ENCODE measurements around the gene PRIMPOL.

PRIMPOL gene

DNA sequence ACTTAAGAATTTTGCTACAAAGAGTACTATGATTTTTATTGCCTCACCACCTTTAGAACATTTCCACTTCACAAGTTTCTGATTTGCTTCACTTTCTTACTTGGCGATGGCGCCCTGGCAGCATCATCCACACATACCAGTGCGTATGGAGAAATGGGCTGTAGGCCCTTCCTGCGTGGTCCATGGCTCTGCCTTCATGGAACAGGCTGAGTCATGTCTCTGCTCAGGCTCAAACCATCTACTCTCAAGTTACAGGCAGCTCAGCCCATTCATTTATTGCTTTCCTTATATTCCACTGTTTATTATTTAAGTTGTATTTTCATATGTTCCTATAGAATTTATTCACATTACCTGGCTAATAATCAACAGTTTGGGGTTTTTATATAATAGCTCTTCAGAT is 21.4 kb upstream of the PRIMPOL start:
- Histone ChIP-seq H3K9me2 (replicated peaks; ENCODE audit: control insufficient read depth, low read length) (no peaks in the 10 kb centered on the region), H3K27me3 (ENCODE audit: control insufficient read depth, low read length) (no peaks in the 10 kb centered on the region)

DNA sequence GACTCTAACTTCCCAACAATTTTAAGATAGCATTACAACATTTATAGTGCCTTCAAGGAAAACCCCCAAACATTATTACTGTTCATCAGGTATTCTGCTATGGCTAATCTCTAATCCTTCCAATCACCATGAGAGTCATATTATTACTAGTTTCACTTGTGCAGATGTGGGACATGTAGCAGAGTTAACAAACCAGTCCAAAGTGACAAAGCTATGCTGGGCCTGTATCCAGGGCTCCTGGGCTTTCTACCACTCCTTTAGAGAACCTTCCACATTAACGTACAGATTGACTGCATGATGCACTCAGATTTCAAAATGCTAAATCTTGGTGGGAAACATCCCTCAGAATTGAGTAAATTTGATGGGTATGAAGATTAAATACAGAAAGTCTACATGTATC is 16.7 kb upstream of the PRIMPOL start:
- Histone ChIP-seq H4K20me1 (ENCODE audit: control insufficient read depth, insufficient read depth, low read depth, low read length) (no peaks in the 10 kb centered on the region), H3K79me2 (ENCODE audit: control insufficient read depth, low read length) (peaks cover 4% of the 10 kb centered on the region; the same call in 1 of the 2 replicates), H3K27me3 (ENCODE audit: control insufficient read depth, low read length) (no peaks in the 10 kb centered on the region), H3K9me2 (replicated peaks; ENCODE audit: control insufficient read depth, low read length) (no peaks in the 10 kb centered on the region), H3K4me1 (ENCODE audit: control insufficient read depth, low read length) (no peaks in the 10 kb centered on the region), H3K27ac (ENCODE audit: low read depth, low read length) (no peak overlapping the region), H3K36me3 (ENCODE audit: control insufficient read depth, low read length) (peaks cover 85% of the 10 kb centered on the region), H3K4me3 (ENCODE audit: low read length) (no peak overlapping the region), H3K4me2 (ENCODE audit: low read length) (no peak overlapping the region), H3K9me3 (ENCODE audit: control insufficient read depth, insufficient read depth, low read length) (no peaks in the 10 kb centered on the region), H3F3A (ENCODE audit: control insufficient read depth, insufficient read depth) (peaks cover 4% of the 10 kb centered on the region; the same call in 1 of the 2 replicates)
- no peak for TF ChIP-seq EZH2phosphoT487 (IDR thresholded peaks at IDR 0.05; ENCODE audit: borderline replicate concordance, low read length)
- TF ChIP-seq, protein P1, sequence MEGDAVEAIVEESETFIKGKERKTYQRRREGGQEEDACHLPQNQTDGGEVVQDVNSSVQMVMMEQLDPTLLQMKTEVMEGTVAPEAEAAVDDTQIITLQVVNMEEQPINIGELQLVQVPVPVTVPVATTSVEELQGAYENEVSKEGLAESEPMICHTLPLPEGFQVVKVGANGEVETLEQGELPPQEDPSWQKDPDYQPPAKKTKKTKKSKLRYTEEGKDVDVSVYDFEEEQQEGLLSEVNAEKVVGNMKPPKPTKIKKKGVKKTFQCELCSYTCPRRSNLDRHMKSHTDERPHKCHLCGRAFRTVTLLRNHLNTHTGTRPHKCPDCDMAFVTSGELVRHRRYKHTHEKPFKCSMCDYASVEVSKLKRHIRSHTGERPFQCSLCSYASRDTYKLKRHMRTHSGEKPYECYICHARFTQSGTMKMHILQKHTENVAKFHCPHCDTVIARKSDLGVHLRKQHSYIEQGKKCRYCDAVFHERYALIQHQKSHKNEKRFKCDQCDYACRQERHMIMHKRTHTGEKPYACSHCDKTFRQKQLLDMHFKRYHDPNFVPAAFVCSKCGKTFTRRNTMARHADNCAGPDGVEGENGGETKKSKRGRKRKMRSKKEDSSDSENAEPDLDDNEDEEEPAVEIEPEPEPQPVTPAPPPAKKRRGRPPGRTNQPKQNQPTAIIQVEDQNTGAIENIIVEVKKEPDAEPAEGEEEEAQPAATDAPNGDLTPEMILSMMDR (IDR thresholded peaks at IDR 0.05; ENCODE audit: low read depth, low read length, poor library complexity, severe bottlenecking): no peak

More for the DNA sequence above, 21.4 kb upstream of the PRIMPOL start:
- no peaks in the 10 kb centered on the region for H4K20me1 ChIP-seq (ENCODE audit: control insufficient read depth, insufficient read depth, low read depth, low read length)
- H3K4me2 ChIP-seq (ENCODE audit: low read length): no peak overlapping the region
- H3K4me3 ChIP-seq (ENCODE audit: low read length): no peak overlapping the region
- peaks cover 45% of the 10 kb centered on the region for H3K36me3 ChIP-seq (ENCODE audit: control insufficient read depth, low read length)
- H3F3A ChIP-seq (ENCODE audit: control insufficient read depth, insufficient read depth): peaks cover 4% of the 10 kb centered on the region; the same call in 1 of the 2 replicates
- no peaks in the 10 kb centered on the region for H3K4me1 ChIP-seq (ENCODE audit: control insufficient read depth, low read length)
- no peak for TF ChIP-seq EZH2phosphoT487 (IDR thresholded peaks at IDR 0.05; ENCODE audit: borderline replicate concordance, low read length)
- TF ChIP-seq, protein P1 (IDR thresholded peaks at IDR 0.05; ENCODE audit: low read depth, low read length, poor library complexity, severe bottlenecking): no peak
- no peaks in the 10 kb centered on the region for H3K79me2 ChIP-seq (ENCODE audit: control insufficient read depth, low read length)
- no peaks in the 10 kb centered on the region for H3K9me3 ChIP-seq (ENCODE audit: control insufficient read depth, insufficient read depth, low read length)
- no peak overlapping the region for H3K27ac ChIP-seq (ENCODE audit: low read depth, low read length)

DNA sequence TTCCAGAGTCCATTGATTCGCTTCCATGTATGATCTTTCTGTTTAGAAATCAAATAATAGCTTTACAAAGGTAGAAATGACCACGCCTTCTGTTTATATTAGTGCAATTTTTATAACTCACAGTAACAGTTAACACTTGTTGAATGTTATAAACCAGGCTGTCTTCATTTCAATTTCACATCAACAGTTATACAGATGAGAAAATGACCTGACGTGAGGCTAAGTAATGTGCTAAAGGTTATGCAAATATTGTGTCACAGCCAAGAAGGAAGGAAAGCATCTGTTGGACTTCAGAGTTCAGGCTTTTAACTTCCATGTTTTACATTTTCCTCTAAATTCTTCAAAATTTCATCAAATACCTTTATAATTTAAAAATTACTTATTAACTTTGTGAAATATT is 14.2 kb upstream of the PRIMPOL start:
- H3K9me2 ChIP-seq (replicated peaks; ENCODE audit: control insufficient read depth, low read length): no peaks in the 10 kb centered on the region
- H3K79me2 ChIP-seq (ENCODE audit: control insufficient read depth, low read length): peaks cover 23% of the 10 kb centered on the region
- no peak overlapping the region for H3K27ac ChIP-seq (ENCODE audit: low read depth, low read length)
- H4K20me1 ChIP-seq (ENCODE audit: control insufficient read depth, insufficient read depth, low read depth, low read length): no peaks in the 10 kb centered on the region
- TF ChIP-seq, protein P1 (IDR thresholded peaks at IDR 0.05; ENCODE audit: low read depth, low read length, poor library complexity, severe bottlenecking): no peak
- no peak for TF ChIP-seq EZH2phosphoT487 (IDR thresholded peaks at IDR 0.05; ENCODE audit: borderline replicate concordance, low read length)
- H3F3A ChIP-seq (ENCODE audit: control insufficient read depth, insufficient read depth): 0 out of 2 replicates have a peak, but pooled peaks cover 2% of the 10 kb centered on the region
- H3K4me3 ChIP-seq (ENCODE audit: low read length): no peak overlapping the region
- H3K9me3 ChIP-seq (ENCODE audit: control insufficient read depth, insufficient read depth, low read length): no peaks in the 10 kb centered on the region
- no peak overlapping the region for H3K4me2 ChIP-seq (ENCODE audit: low read length)
- H3K4me1 ChIP-seq (ENCODE audit: control insufficient read depth, low read length): no peaks in the 10 kb centered on the region
- no peaks in the 10 kb centered on the region for H3K27me3 ChIP-seq (ENCODE audit: control insufficient read depth, low read length)
- peaks cover 80% of the 10 kb centered on the region for H3K36me3 ChIP-seq (ENCODE audit: control insufficient read depth, low read length)

All from DOHH2 (cell line).